Measurements from ENCODE around the gene BIN1.

The BIN1 gene

DNA sequence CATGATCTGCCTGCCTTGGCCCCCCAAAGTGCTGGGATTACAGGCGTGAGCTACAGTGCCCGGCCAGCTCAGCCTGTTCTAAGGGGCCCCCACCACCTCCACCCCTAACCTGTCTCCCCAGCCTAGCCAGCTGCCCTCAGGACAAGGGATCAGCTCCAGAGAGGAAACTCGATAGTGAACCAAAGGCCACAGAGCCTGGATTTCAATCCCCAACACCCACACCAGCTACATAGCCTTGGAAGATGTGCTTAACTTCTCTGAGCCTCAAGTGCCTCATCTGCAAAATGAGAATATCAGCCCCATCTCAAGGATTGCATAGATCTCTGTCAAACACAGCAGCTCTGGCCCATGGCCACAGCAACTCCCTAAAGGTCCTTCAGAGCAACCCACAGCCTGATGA is 32.0 kb downstream of the BIN1 start:
- DNase-seq = no peak

- no peak for DNase-seq
These were observed 32.6 kb downstream of the BIN1 start for GRCh38 chr2:127074358-127074757.

- no peak for DNase-seq
These were observed 34.0 kb downstream of the BIN1 start for GRCh38 chr2:127072970-127073369.

DNA sequence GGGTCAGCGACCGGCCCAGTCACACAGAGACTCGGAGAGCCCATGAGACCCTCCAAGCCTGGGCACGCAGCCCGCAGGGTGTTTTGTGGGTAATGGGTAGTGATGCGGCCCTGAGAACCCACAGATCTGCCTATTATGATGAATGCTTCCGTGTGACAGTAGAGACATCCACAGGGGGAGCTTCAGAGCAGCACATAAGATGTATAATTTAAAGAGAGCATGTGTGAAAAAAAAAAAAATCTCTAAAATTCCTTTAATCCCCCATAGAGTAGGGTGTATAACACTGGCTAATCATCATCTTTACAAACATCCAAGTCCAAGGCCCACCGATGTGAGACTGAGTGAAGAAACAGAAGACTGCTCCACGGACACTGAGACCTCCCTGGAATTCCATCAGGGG is 34.6 kb downstream of the BIN1 start:
- DNase-seq = no peak

DNA sequence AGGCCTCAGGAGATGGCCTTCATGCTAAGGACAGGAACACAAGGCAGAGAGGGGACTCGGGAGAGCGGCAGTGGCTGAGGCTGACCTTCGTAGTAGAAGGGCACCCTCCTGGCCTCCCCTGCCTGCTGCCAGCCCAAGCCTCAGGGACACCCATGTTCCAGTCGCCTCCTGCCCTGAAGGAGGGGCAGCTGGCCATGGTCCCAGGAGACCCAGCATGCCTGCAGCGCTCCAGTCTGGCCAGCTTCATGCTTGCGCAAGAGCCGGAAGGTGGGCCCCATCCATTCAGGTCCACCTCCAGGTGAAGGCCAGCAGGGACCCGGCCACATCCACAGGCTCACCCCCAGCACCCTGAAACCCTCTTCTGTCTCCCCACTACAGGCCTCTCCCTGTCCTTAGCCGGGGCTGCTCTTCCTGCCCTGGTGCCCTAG is 35.0 kb downstream of the BIN1 start:
- no peak for DNase-seq

DNA sequence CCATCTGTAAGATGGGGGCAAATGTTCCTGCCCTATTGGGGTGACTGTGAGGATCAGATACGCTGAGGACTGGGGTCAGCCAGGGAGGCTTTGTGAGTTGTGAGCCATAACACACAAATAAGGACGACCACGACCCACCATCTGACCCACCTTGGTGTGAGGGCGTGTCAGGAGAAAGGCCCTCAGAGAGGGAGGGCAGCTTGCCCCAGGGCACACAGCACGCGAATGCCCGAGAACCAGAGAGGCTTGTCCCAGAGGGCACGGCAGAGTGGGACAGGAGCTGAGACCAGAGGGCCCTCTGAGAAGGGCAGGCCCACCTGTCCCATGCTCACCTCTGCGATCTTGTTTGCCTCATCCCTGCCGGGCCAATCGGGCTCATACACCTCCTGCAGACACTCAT is 36.7 kb downstream of the BIN1 start:
- no peak for DNase-seq

DNA sequence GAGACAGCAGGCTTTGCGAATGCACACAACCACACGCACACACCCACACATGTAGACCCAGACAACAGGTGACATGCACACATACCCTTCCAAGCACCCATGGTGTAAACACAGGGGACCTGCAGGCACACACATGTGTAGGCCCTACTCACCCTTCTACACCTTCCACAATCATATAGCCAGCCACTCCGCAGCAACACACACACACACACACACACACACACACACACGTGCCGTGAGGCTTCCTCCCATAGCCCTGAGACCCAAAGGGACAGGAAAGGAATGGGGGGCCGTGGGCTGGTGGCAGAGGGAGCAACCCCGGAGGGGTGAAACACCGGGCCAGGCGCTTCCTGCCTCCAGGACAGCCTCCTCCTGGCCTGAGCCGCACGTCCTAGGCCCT is 37.4 kb downstream of the BIN1 start:
- no peak for DNase-seq

DNA sequence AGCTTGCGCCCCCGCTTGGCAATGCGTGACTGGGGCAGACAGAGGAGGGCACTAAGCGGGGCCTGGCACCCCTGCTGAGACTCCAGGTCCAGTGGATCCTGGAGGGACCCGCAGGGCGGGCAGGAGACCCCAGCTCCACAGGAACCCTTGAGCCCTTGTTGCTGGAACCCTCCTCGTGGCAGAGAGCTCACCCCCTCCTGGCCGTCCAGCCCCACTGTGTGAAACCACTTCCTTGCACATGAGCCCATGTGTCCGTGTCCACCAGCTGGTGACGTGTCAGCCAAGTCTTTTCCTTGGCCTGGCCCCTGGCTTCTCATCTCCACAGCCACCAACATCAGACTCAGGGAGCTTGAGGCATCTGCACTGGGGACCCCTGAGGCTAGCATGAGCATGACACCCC is 38.0 kb downstream of the BIN1 start:
- no peak for DNase-seq

DNA sequence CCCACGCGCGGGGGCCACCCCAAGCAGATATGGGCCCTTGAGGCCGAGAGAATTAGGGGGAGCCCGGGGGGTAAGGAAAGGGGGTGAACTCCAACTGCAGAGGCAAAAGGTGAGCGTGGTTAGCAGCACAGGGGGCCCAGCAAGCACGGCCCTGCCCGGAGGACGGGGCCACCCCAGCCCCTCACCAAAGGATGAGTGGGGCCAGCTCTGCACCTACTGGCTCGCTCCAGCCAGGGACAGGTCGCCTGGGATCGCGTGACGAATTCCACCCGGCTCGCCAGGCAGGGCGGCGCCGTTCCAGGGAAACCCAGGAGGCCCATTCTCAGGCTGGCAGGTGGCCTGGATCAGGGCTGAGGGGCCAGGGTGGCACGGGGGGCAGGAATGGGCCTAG is 38.6 kb downstream of the BIN1 start:
- no peak for DNase-seq

DNA sequence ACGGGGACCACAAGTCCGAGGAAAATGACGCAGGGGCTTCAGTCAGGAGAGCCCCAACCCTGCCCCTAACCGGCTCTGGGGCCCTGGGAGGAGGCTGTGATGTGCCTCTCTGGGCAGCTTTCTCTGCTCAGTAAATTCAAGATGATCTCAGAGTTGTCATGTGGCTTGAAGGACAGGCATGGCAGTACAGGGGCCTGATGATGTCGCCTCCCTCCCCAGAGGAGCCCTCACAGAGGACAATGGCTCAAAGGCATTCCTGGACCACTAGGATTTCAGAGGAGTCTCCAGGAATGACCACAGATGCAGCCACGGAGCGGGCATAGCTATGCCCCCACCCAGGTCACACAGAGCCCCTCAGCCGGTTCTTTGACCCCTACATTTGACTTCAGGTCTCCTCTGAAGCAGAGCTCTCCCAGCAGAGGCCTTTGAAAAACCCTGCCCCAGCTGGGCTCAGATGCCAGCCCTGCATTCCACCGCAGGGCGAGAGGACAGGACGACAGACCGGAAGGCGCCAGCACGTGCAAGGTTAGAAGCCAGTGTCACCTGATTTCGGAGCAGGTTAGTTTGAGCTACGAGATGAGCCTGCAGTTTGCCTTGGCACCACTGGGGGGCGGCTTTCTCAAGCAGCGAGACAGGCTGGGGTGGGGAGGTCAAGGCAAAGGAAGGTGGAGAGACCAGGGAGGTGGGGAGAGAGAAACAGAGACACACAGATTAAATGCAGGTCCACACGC is 39.2 kb downstream of the BIN1 start:
- DNase-seq = peak; percentile 15

DNA sequence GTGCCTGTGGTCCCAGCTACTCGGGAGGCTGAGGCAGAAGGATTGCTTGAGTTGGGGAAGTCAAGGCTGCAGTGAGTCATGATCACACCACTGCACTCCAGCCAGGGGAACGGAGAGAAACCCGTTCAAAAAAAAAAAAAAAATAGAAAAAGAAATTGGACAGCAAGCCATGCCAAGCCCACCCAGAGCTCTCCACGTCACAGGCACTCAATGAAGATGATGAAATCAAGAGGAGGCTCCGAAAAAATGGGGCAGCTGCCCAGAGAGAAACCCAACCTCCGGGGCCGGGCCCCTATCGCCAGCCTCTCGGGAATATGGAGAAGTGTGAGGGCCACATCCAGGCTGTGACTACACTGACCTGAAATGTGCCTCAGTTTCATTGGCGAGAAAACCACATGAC is 40.0 kb downstream of the BIN1 start:
- no peak for DNase-seq

- no peak for DNase-seq
These were observed 41.0 kb downstream of the BIN1 start for GRCh38 chr2:127065940-127066318.

GRCh38 chr2:127065299-127065939 is 41.5 kb downstream of the BIN1 start:
- DNase-seq = no peak

DNA sequence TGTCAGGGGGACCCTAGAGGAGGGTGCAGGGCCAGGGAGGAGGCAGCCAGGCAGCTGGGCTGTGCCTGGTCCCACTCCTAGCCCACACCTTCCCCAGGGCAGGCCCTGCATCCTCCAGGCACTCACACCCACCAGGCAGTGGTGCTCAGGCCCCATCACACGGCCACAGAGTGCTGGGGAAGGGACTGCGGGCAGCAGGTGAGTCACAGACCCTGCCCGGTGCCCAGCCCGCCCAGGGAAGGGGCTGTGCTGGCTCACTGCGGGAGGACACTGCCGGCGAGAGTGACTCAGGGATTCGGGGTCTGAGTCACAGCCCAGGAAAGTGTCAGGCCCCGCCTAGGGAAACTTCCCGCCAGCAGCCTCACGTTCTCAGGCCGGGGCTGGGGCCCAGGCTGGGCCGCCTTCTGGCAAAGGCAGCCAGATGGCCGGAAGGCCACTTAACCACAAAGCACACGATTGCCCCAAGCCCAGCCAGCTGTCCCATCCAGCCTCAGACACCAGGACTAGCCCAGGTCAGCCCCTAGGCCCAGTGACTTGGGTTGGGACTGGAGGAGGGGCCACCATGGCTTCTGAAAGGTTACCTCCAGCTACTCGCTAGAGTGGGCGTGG is 42.2 kb downstream of the BIN1 start:
- DNase-seq = peak; percentile 34

- DNase-seq = no peak
These were observed 43.0 kb downstream of the BIN1 start for GRCh38 chr2:127063701-127064590.

DNA sequence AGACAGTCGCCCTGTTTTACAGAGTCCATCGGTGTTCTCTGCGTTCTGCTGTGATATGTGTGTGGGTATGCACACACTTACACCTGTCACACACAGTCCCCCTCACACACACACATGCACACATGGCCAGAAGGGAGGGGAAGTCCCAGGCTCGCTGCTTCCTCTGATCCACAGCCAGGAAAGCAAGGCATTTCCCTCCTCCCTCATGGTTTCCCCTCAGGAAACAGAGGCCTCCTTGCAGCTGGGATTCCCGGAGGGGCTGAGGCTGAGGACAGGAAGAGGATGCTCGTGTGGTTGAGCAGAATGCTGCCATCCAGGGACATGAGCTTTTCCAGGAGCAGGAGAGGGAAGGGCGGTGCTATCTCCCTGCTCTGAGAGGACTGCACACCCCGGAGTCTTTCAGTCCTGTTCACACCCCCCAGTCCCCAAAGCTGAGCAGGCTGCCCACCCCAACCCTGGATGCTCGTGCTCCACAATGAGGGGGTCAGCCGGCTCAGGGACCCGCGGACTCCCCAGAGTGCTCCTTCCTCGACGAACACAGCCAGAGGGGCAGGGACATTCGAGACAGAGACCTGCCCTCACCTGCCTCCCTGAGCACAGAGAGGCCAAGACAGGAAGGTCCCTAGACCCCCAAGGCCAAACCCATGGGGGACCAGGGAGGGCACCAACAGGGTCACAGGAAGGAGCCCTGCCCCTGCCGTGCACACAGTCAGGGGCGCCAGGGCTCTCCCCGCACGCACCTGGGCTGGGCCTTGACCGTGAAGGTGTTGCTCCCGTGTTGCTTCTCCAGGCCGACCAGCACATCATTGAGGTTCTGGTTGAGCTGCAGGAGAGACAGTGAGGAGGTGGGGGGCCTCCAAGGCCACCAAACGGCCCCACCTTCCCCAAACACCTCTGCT is 45.3 kb downstream of the BIN1 start:
- no peak for DNase-seq

- no peak for DNase-seq
These were observed 46.5 kb downstream of the BIN1 start for GRCh38 chr2:127060264-127060945.

DNA sequence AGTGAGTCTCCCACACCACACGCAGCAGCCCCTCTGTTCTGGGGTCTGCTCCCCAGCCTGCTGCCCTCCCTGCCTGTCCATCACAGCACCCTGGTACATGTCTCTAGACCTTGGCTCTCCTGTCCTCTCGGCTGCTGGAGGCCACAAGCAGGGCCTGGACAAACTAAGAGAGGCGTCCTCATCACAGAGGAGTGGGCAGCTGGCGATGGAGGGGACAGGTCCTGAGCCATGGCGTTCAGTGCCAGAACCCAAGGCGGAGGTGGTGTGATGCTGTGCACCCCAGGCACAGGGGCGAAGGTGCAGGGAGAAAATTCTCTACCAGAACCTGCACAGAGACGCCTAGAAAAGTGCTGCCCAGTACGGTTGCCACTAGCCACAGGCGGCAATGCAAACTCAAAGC is 47.4 kb downstream of the BIN1 start:
- DNase-seq = no peak

DNA sequence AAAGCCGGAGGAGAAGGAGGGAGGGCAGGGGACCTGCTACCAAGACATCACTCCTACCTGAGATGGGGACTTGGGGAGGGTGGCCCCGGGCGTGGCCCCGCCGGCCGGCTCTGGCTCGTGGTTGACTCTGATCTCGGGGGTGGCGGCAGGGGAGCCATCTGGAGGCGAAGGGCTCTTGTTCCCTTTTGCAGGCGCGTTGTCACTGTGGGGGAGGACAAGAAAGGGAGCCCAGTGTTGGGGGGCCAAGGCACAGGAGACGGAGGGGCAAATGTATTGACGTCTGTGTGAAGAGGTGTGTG is 48.1 kb downstream of the BIN1 start:
- DNase-seq = no peak

DNA sequence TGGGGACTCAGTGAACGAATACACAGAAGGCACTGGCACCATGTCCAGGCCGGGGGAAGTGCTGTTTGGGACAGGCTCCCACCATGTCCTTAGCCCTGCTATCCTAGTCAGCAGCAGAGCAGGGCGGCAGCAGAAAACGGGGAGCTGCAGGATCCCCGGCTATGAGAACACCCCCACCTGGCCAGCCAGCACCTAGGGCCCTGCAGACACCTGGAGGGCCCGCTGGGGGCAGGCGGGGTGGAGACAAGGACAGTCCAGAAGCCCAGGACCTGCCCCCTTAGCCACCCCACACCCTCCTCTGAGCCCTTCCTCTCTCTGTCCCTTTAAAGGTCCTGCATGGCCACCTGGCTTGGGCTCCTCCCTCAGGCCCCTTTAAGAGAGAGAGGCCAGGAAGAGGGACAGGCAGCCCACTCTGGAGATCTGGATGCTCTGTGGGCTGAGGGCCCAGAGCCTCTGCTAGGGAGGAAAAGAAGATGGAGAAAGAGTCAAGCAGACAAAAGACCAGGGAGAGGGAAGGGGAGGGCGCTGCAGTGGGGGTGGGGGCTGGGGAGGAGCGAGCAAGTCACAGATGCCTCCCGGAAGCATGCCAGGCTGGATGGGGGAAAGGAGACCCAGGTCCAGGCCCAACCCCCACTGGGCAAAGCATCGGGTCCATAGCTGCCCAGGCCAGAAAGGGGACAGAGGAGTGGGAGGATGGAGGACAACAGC is 48.6 kb downstream of the BIN1 start:
- DNase-seq = no peak
